ENCODE data around the gene NHLRC2. TPM values are rescaled to one million over a fixed set of nuclear protein-coding genes. Genes with fewer than 3 reads are reported as not detected.

NHLRC2 gene
- total RNA-seq, 1 experiment from 2014 or later: 8.1 TPM

DNA sequence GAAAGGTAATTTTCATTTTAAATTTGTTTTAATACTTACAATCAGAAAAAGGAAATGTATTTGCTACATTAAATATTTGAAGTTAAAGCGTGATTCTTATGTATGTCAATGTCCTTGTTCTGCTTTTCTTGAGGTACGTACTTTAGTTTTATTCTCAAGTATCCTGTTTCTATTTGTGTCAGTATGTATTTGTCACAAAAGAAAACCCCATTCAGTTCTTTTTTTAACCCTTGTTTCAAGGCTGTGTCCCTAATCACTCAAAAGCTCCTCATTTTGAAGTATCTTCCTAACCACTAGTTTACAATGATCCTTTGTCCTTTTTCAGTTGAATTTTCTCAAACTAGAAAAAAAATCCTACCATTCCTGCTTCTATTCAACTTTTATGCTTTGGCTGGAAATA lies 25.2 kb downstream of the NHLRC2 start:
- no peak for DNase-seq
- no peaks in the 10 kb centered on the region for H3K27me3 ChIP-seq (ENCODE audit: control insufficient read depth, insufficient read depth, low read length)
- no peaks in the 10 kb centered on the region; the same call in 1 of the 2 replicates for H3K36me3 ChIP-seq (replicated peaks; ENCODE audit: control insufficient read depth, insufficient read depth, low read length)
- H3K4me3 ChIP-seq (ENCODE audit: insufficient read depth, low read depth, low read length): no peak overlapping the region

DNA sequence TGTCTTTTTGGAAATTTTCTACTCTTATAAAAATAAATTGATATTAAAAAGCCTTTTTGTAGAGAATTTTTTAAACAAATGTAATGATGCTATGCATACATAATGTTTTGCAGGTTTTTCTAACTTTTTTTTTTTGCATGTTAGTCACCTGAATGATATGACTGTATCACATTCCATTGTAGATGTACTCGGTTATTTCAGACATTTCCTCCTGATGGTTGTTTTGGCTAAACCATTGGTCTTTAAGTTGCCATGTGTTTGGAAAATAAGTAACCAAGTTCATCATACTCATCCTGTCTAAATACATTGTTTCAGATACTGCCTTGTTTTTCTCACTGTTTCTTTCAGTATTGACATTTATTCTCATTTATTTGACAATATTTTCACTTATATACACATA lies 25.8 kb downstream of the NHLRC2 start:
- H3K4me3 ChIP-seq (ENCODE audit: insufficient read depth, low read depth, low read length): no peak overlapping the region
- DNase-seq: no peak
- no peaks in the 10 kb centered on the region; the same call in 1 of the 2 replicates for H3K36me3 ChIP-seq (replicated peaks; ENCODE audit: control insufficient read depth, insufficient read depth, low read length)
- H3K27me3 ChIP-seq (ENCODE audit: control insufficient read depth, insufficient read depth, low read length): no peaks in the 10 kb centered on the region

- Histone ChIP-seq H3K4me3 (ENCODE audit: insufficient read depth, low read depth, low read length) (no peak overlapping the region), H3K36me3 (replicated peaks; ENCODE audit: control insufficient read depth, insufficient read depth, low read length) (peaks cover 1% of the 10 kb centered on the region; the same call in 1 of the 2 replicates), H3K27me3 (ENCODE audit: control insufficient read depth, insufficient read depth, low read length) (no peaks in the 10 kb centered on the region)
- no peak for DNase-seq
Measured at GRCh38 chr10:113882240-113882639, 27.8 kb downstream of the NHLRC2 start.

DNA sequence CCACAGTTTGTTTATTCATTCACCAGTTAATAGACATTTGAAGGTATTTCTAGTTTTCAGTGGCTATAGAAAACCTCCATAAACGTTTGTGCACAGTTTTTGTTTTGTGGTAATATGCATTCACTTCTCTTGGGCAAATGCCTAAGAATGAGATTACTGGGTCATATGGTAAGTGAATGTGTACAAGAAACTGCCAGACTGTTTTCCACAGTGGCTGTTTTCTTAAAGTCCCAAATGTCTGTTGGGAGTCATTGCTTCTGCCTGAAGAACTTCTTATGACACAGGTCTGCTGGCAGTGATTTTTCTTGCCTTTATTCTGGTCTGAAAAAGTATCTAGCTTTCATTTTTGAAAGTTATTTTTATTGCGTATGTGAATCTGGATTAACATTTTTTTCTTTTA lies 35.5 kb downstream of the NHLRC2 start:
- no peak for DNase-seq
- peaks cover 1% of the 10 kb centered on the region; the same call in 1 of the 2 replicates for H3K36me3 ChIP-seq (replicated peaks; ENCODE audit: control insufficient read depth, insufficient read depth, low read length)
- H3K4me3 ChIP-seq (ENCODE audit: insufficient read depth, low read depth, low read length): no peak overlapping the region
- H3K27me3 ChIP-seq (ENCODE audit: control insufficient read depth, insufficient read depth, low read length): no peaks in the 10 kb centered on the region

GRCh38 chr10:113890769-113891168 lies 36.3 kb downstream of the NHLRC2 start:
- H3K27me3 ChIP-seq (ENCODE audit: control insufficient read depth, insufficient read depth, low read length): no peaks in the 10 kb centered on the region
- peaks cover 1% of the 10 kb centered on the region; the same call in 1 of the 2 replicates for H3K36me3 ChIP-seq (replicated peaks; ENCODE audit: control insufficient read depth, insufficient read depth, low read length)
- no peak overlapping the region for H3K4me3 ChIP-seq (ENCODE audit: insufficient read depth, low read depth, low read length)
- DNase-seq: no peak

- Histone ChIP-seq H3K36me3 (replicated peaks; ENCODE audit: control insufficient read depth, insufficient read depth, low read length) (peaks cover 1% of the 10 kb centered on the region; the same call in 1 of the 2 replicates), H3K27me3 (ENCODE audit: control insufficient read depth, insufficient read depth, low read length) (no peaks in the 10 kb centered on the region), H3K4me3 (ENCODE audit: insufficient read depth, low read depth, low read length) (no peak overlapping the region)
- DNase-seq: no peak
Measured at GRCh38 chr10:113891476-113891875, 37.0 kb downstream of the NHLRC2 start.

- no peaks in the 10 kb centered on the region for H3K27me3 ChIP-seq (ENCODE audit: control insufficient read depth, insufficient read depth, low read length)
- H3K36me3 ChIP-seq (replicated peaks; ENCODE audit: control insufficient read depth, insufficient read depth, low read length): no peaks in the 10 kb centered on the region; the same call in 1 of the 2 replicates
- no peak overlapping the region for H3K4me3 ChIP-seq (ENCODE audit: insufficient read depth, low read depth, low read length)
- no peak for DNase-seq
Measured at GRCh38 chr10:113893570-113893969, 39.1 kb downstream of the NHLRC2 start.

- no peak for DNase-seq
- Histone ChIP-seq H3K4me3 (ENCODE audit: insufficient read depth, low read depth, low read length) (no peak overlapping the region), H3K36me3 (replicated peaks; ENCODE audit: control insufficient read depth, insufficient read depth, low read length) (no peaks in the 10 kb centered on the region; the same call in 1 of the 2 replicates)
Measured at GRCh38 chr10:113894581-113894980, 40.1 kb downstream of the NHLRC2 start.

GRCh38 chr10:113895018-113895417 lies 40.6 kb downstream of the NHLRC2 start:
- Histone ChIP-seq H3K36me3 (replicated peaks; ENCODE audit: control insufficient read depth, insufficient read depth, low read length) (no peaks in the 10 kb centered on the region; the same call in 1 of the 2 replicates), H3K4me3 (ENCODE audit: insufficient read depth, low read depth, low read length) (no peak overlapping the region), H3K27me3 (ENCODE audit: control insufficient read depth, insufficient read depth, low read length) (no peaks in the 10 kb centered on the region)
- no peak for DNase-seq

More at GRCh38 chr10:113894581-113894980, 40.1 kb downstream of the NHLRC2 start:
- H3K27me3 ChIP-seq (ENCODE audit: control insufficient read depth, insufficient read depth, low read length): no peaks in the 10 kb centered on the region

- DNase-seq: no peak
- Histone ChIP-seq H3K27me3 (ENCODE audit: control insufficient read depth, insufficient read depth, low read length) (no peaks in the 10 kb centered on the region), H3K4me3 (ENCODE audit: insufficient read depth, low read depth, low read length) (no peak overlapping the region)
Measured at GRCh38 chr10:113897693-113898618, 43.5 kb downstream of the NHLRC2 start.

GRCh38 chr10:113899952-113900598 lies 45.6 kb downstream of the NHLRC2 start:
- peaks cover 10% of the 10 kb centered on the region for H3K36me3 ChIP-seq (replicated peaks; ENCODE audit: control insufficient read depth, insufficient read depth, low read length)
- no peak for DNase-seq
- no peaks in the 10 kb centered on the region for H3K27me3 ChIP-seq (ENCODE audit: control insufficient read depth, insufficient read depth, low read length)
- no peak overlapping the region for H3K4me3 ChIP-seq (ENCODE audit: insufficient read depth, low read depth, low read length)

More at GRCh38 chr10:113897693-113898618, 43.5 kb downstream of the NHLRC2 start:
- peaks cover 5% of the 10 kb centered on the region for H3K36me3 ChIP-seq (replicated peaks; ENCODE audit: control insufficient read depth, insufficient read depth, low read length)

- no peak overlapping the region for H3K4me3 ChIP-seq (ENCODE audit: insufficient read depth, low read depth, low read length)
- peaks cover 17% of the 10 kb centered on the region for H3K36me3 ChIP-seq (replicated peaks; ENCODE audit: control insufficient read depth, insufficient read depth, low read length)
- no peaks in the 10 kb centered on the region for H3K27me3 ChIP-seq (ENCODE audit: control insufficient read depth, insufficient read depth, low read length)
- no peak for DNase-seq
Measured at GRCh38 chr10:113905756-113906155, 51.3 kb downstream of the NHLRC2 start.

DNA sequence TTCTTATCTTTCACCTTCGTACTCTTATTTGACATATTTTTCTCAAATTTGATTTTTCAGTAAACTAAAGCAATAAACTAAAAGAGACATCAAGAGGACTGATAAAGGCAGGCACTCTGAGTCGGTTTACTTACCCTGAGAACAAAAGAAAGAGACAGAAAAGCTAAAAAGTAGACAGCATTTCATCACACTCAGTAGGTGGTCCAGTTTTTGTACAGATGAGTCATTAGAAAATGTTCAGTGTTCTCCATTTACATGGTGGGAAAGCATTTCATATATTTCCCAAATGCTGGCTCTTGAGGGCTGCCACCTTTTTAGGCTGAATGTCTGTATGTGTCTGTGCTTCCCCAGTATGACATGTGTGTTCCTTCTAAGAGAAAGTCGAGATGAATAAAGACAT lies 52.7 kb downstream of the NHLRC2 start:
- DNase-seq: no peak
- no peaks in the 10 kb centered on the region for H3K27me3 ChIP-seq (ENCODE audit: control insufficient read depth, insufficient read depth, low read length)
- H3K4me3 ChIP-seq (ENCODE audit: insufficient read depth, low read depth, low read length): no peak overlapping the region
- peaks cover 16% of the 10 kb centered on the region for H3K36me3 ChIP-seq (replicated peaks; ENCODE audit: control insufficient read depth, insufficient read depth, low read length)

GRCh38 chr10:113908236-113908635 lies 53.8 kb downstream of the NHLRC2 start:
- H3K27me3 ChIP-seq (ENCODE audit: control insufficient read depth, insufficient read depth, low read length): no peaks in the 10 kb centered on the region
- H3K36me3 ChIP-seq (replicated peaks; ENCODE audit: control insufficient read depth, insufficient read depth, low read length): peaks cover 13% of the 10 kb centered on the region
- H3K4me3 ChIP-seq (ENCODE audit: insufficient read depth, low read depth, low read length): no peak overlapping the region
- no peak for DNase-seq

- Histone ChIP-seq H3K4me3 (ENCODE audit: insufficient read depth, low read depth, low read length) (no peak overlapping the region), H3K27me3 (ENCODE audit: control insufficient read depth, insufficient read depth, low read length) (no peaks in the 10 kb centered on the region), H3K36me3 (replicated peaks; ENCODE audit: control insufficient read depth, insufficient read depth, low read length) (peaks cover 7% of the 10 kb centered on the region)
- no peak for DNase-seq
Measured at GRCh38 chr10:113911113-113911512, 56.7 kb downstream of the NHLRC2 start.

All from H7 (cell line).